A172 (cell line): ENCODE data around the gene ZBTB38. TPM values are rescaled to one million over a fixed set of nuclear protein-coding genes. Genes with fewer than 3 reads are reported as not detected.
A peak's percentile ranks its signal among the peaks of the same experiment; 100 is the strongest.

ENCODE experiments used
- DNase-seq: peaks from one replicate; pipeline ENCODE4 v3.0.0-alpha.2; 2015; ENCODE audit warnings: low spot score
- total RNA-seq: library from RNA; depleted of rRNA; stranded (reverse); fragments of >200 nt; shearing (Covaris generic); gene quantifications from 2 replicates; pipeline ENCODE4 v1.2.3, GENCODE V29; 2014; rRNA removed

Gene ZBTB38
- total RNA-seq, result 81.2 and 94.1 TPM in 2 replicates

- DNase-seq, result peak; percentile 97
These were observed at the start of gene ZBTB38 for GRCh38 chr3:141368062-141368924. Gene ZBTB38, plus strand, starts transcription at chr3:141368504. Its CDS starts 73,885 bp downstream, at chr3:141442389.

GRCh38 chr3:141320399-141321108 is 47.8 kb upstream of the ZBTB38 start:
- no peak for DNase-seq

- peak; percentile 46 for DNase-seq
These were observed 47.2 kb upstream of the ZBTB38 start for GRCh38 chr3:141321109-141321497.

GRCh38 chr3:141323936-141324704 is 44.2 kb upstream of the ZBTB38 start:
- no peak for DNase-seq

- DNase-seq, result no peak
These were observed 42.2 kb upstream of the ZBTB38 start for GRCh38 chr3:141326123-141326522.

- DNase-seq, result no peak
These were observed 41.7 kb upstream of the ZBTB38 start for GRCh38 chr3:141326626-141327025.

GRCh38 chr3:141328286-141329166 is 39.8 kb upstream of the ZBTB38 start:
- DNase-seq, result no peak

GRCh38 chr3:141330235-141330634 is 38.1 kb upstream of the ZBTB38 start:
- DNase-seq, result no peak

GRCh38 chr3:141330718-141331376 is 37.5 kb upstream of the ZBTB38 start:
- DNase-seq, result peak; percentile 31

- peak; percentile 97 for DNase-seq
These were observed 36.7 kb upstream of the ZBTB38 start for GRCh38 chr3:141331377-141332318.

- no peak for DNase-seq
These were observed 35.9 kb upstream of the ZBTB38 start for GRCh38 chr3:141332416-141332815.

GRCh38 chr3:141333836-141334626 is 34.3 kb upstream of the ZBTB38 start:
- DNase-seq, result no peak

- no peak for DNase-seq
These were observed 33.6 kb upstream of the ZBTB38 start for GRCh38 chr3:141334627-141335250.

GRCh38 chr3:141335531-141336061 is 32.7 kb upstream of the ZBTB38 start:
- no peak for DNase-seq

- peak; percentile 91 for DNase-seq
These were observed 31.4 kb upstream of the ZBTB38 start for GRCh38 chr3:141336672-141337522.

- no peak for DNase-seq
These were observed 30.8 kb upstream of the ZBTB38 start for GRCh38 chr3:141337523-141337854.

- no peak for DNase-seq
These were observed 30.3 kb upstream of the ZBTB38 start for GRCh38 chr3:141337991-141338390.
